ENCODE measurements around the gene ZNF69.
"Not testable (repeated sequence)": the region's sequence is repeated elsewhere in the genome, so short reads cannot be mapped to it uniquely, and the experiment has no call there.

GRCh38 chr19:11889901-11890300, 2.3 kb downstream of the ZNF69 start:
- TF ChIP-seq, protein P1, sequence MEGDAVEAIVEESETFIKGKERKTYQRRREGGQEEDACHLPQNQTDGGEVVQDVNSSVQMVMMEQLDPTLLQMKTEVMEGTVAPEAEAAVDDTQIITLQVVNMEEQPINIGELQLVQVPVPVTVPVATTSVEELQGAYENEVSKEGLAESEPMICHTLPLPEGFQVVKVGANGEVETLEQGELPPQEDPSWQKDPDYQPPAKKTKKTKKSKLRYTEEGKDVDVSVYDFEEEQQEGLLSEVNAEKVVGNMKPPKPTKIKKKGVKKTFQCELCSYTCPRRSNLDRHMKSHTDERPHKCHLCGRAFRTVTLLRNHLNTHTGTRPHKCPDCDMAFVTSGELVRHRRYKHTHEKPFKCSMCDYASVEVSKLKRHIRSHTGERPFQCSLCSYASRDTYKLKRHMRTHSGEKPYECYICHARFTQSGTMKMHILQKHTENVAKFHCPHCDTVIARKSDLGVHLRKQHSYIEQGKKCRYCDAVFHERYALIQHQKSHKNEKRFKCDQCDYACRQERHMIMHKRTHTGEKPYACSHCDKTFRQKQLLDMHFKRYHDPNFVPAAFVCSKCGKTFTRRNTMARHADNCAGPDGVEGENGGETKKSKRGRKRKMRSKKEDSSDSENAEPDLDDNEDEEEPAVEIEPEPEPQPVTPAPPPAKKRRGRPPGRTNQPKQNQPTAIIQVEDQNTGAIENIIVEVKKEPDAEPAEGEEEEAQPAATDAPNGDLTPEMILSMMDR (IDR thresholded peaks at IDR 0.05) = not testable (repeated sequence)
- not testable (repeated sequence) for TF ChIP-seq POLR2A (IDR thresholded peaks at IDR 0.05)
